Left ventricle myocardium inferior (tissue), 1 donor: ENCODE data around the gene SOX6. TPM values are rescaled to one million over a fixed set of nuclear protein-coding genes. Genes with fewer than 3 reads are reported as not detected.

Source experiments
- DNase-seq: peaks from one replicate; pipeline ENCODE4 v3.0.0-alpha.2; 2020
- H3K27ac ChIP-seq: fragments of 200-600 bp; replicated peaks from 2 replicates; pipeline ENCODE4 v1.8.0; 2021
- H3K27me3 ChIP-seq: fragments of 200-600 bp; 2 replicates; pipeline ENCODE4 v1.8.0; 2021; ENCODE audit warnings: low read depth
- H3K36me3 ChIP-seq: fragments of 200-600 bp; 2 replicates; pipeline ENCODE4 v1.8.0; 2021
- H3K4me1 ChIP-seq: fragments of 200-600 bp; 2 replicates; pipeline ENCODE4 v1.8.0; 2021
- H3K4me3 ChIP-seq: fragments of 200-600 bp; 2 replicates; pipeline ENCODE4 v1.8.0; 2021; ENCODE audit warnings: mild to moderate bottlenecking, moderate library complexity
- H3K9me3 ChIP-seq: fragments of 200-600 bp; replicated peaks from 2 replicates; pipeline ENCODE4 v1.8.0; 2021
- CTCF ChIP-seq: fragments of 200-600 bp; IDR thresholded peaks from 2 replicates; pipeline ENCODE4 v1.8.0; 2021; ENCODE audit warnings: antibody characterized with exemption, mild to moderate bottlenecking, borderline replicate concordance
- intact Hi-C: fragments of 100-400 bp; cut with micrococcal nuclease; formaldehyde crosslinking; loops from one replicate; pipeline ENCODE4 v1.11.0; 2022
- total RNA-seq: library from RNA; stranded (reverse); fragmentation: NEBNext Ultra II Directional; extraction: Animal tissue kit (Norgen Biotek cat#: 25700); gene quantifications from one replicate; pipeline ENCODE4 v1.2.1, GENCODE V29; 2021
- donor health status: DM: no; HTN: yes; CAD: no; lungs with severe emphysema.

SOX6 gene
- total RNA-seq, 1 donor from 2014 or later: 20.2 TPM

GRCh38 chr11:15988693-15989231 lies 367.6 kb downstream of the SOX6 start:
- Histone ChIP-seq H3K4me1 (peaks cover 19% of the 10 kb centered on the region), H3K9me3 (no peaks in the 10 kb centered on the region), H3K4me3 (no peak overlapping the region), H3K27me3 (no peaks in the 10 kb centered on the region), H3K27ac (peak overlapping the region; percentile 27), H3K36me3 (peaks cover 5% of the 10 kb centered on the region)
- intact Hi-C loops: no loop called here
- TF ChIP-seq CTCF: peak; percentile 49
- no peak for DNase-seq

GRCh38 chr11:15988016-15988550 lies 368.3 kb downstream of the SOX6 start:
- peaks cover 19% of the 10 kb centered on the region for H3K4me1 ChIP-seq
- H3K36me3 ChIP-seq: peaks cover 5% of the 10 kb centered on the region
- no peak for TF ChIP-seq CTCF
- peak overlapping the region; percentile 27 for H3K27ac ChIP-seq
- no peaks in the 10 kb centered on the region for H3K9me3 ChIP-seq
- intact Hi-C loops: no loop called here
- no peaks in the 10 kb centered on the region for H3K27me3 ChIP-seq
- no peak overlapping the region for H3K4me3 ChIP-seq
- no peak for DNase-seq

GRCh38 chr11:15987046-15987445 lies 369.3 kb downstream of the SOX6 start:
- no peak overlapping the region for H3K4me3 ChIP-seq
- H3K4me1 ChIP-seq: peaks cover 19% of the 10 kb centered on the region
- no peak for DNase-seq
- peaks cover 5% of the 10 kb centered on the region for H3K36me3 ChIP-seq
- no peaks in the 10 kb centered on the region for H3K9me3 ChIP-seq
- no peak for TF ChIP-seq CTCF
- no peaks in the 10 kb centered on the region for H3K27me3 ChIP-seq
- intact Hi-C loops: no loop called here
- H3K27ac ChIP-seq: no peak overlapping the region

- peaks cover 19% of the 10 kb centered on the region for H3K4me1 ChIP-seq
- TF ChIP-seq CTCF: no peak
- H3K27me3 ChIP-seq: no peaks in the 10 kb centered on the region
- no peak overlapping the region for H3K4me3 ChIP-seq
- H3K36me3 ChIP-seq: peaks cover 5% of the 10 kb centered on the region
- no peaks in the 10 kb centered on the region for H3K9me3 ChIP-seq
- no peak overlapping the region for H3K27ac ChIP-seq
- no peak for DNase-seq
- intact Hi-C loops: no loop called here
Observed at GRCh38 chr11:15985860-15986139, 370.5 kb downstream of the SOX6 start.

GRCh38 chr11:15985127-15985859 lies 371.1 kb downstream of the SOX6 start:
- Histone ChIP-seq H3K4me3 (no peak overlapping the region), H3K36me3 (peaks cover 5% of the 10 kb centered on the region), H3K4me1 (peaks cover 19% of the 10 kb centered on the region), H3K27ac (no peak overlapping the region), H3K9me3 (no peaks in the 10 kb centered on the region), H3K27me3 (no peaks in the 10 kb centered on the region)
- DNase-seq: no peak
- TF ChIP-seq CTCF: no peak
- intact Hi-C loops: no loop called here
